Lung (tissue), 12 donors: ENCODE data around the gene DRAM2. TPM values are rescaled to one million over a fixed set of nuclear protein-coding genes. Genes with fewer than 3 reads are reported as not detected.

Experiments used
- ATAC-seq: fragments of 200-7000 bp; cut with Tn5 transposase; one replicate; pipeline ENCODE4 v1.9.1; 2020; ENCODE audit warnings: moderate number of reproducible peaks; ENCODE audit not compliant: insufficient read depth, low FRiP score
- DNase-seq, 3 donors: peaks; one replicate each; pipeline ENCODE4 v3.0.0-alpha.2; 2013 to 2017
- H3K27ac ChIP-seq, 2 donors: one replicate each; pipeline ENCODE4 v1.5.1; 2013; ENCODE audit warnings: mild to moderate bottlenecking in 2 of 2, moderate library complexity in 2 of 2, control low read depth in 1 of 2, inconsistent platforms in 1 of 2, low read depth in 1 of 2, low read length in 1 of 2
- H3K27me3 ChIP-seq, 3 donors: one replicate each; pipeline ENCODE4 v1.5.1; 2013; ENCODE audit warnings: low read length in 2 of 3; ENCODE audit not compliant: control insufficient read depth in 3 of 3, insufficient read depth in 3 of 3
- H3K36me3 ChIP-seq, 4 donors: one replicate each; pipeline ENCODE4 v1.5.1; 2013; ENCODE audit warnings: low read length in 4 of 4, mild to moderate bottlenecking in 1 of 4, moderate library complexity in 1 of 4; ENCODE audit not compliant: control insufficient read depth in 4 of 4, insufficient read depth in 4 of 4
- H3K4me1 ChIP-seq, 5 donors: one replicate each; pipeline ENCODE4 v1.5.1; 2013; ENCODE audit warnings: low read length in 5 of 5, mild to moderate bottlenecking in 2 of 5, moderate library complexity in 1 of 5; ENCODE audit not compliant: control insufficient read depth in 5 of 5, insufficient read depth in 5 of 5
- H3K4me3 ChIP-seq: one replicate; pipeline ENCODE4 v1.5.1; 2013; ENCODE audit warnings: mild to moderate bottlenecking, control low read depth, moderate library complexity
- H3K9ac ChIP-seq, 2 donors: one replicate each; pipeline ENCODE4 v1.5.1; 2013; ENCODE audit warnings: low read length in 2 of 2, control low read depth in 1 of 2; ENCODE audit not compliant: insufficient read depth in 1 of 2
- H3K9me3 ChIP-seq, 4 donors: one replicate each; pipeline ENCODE4 v1.5.1; 2013; ENCODE audit warnings: low read length in 3 of 4, mild to moderate bottlenecking in 1 of 4, moderate library complexity in 1 of 4; ENCODE audit not compliant: control insufficient read depth in 4 of 4, insufficient read depth in 3 of 4
- WGBS, 2 donors: extraction: QIAGEN DNeasy Blood & Tissue Kit; methylation state at CpG; one replicate each; pipeline ENCODE4 v1.1.7; 2013; 5-methylcytosine and 5-hydroxymethylcytosine counted together
- polyA plus RNA-seq, 2 donors: library from polyadenylated mRNA; stranded (reverse); fragments of 200-250 nt; gene quantifications; one replicate each; pipeline ENCODE4 v1.2.1, GENCODE V29; 2013
- total RNA-seq, 2 donors: library from RNA; depleted of rRNA in 1 of 2; stranded (reverse); fragments of >200 nt in 1 of 2; gene quantifications; one replicate each; pipeline ENCODE4 v1.2.1, GENCODE V29; 2014 to 2021
- TF ChIP-seq, protein P1 (sequence below): IDR thresholded peaks from 2 replicates; pipeline ENCODE4 v1.5.1; 2012; ENCODE audit warnings: mild to moderate bottlenecking; ENCODE audit errors: control extremely low read depth, extremely low read depth
- donor health status: control.
- donor health status: control.
- donor health status: Bipolar disorder and iron deficiency.
- donor health status: healthy.
- donor health status: DM: yes; HTN: yes; CAD: no.

The DRAM2 gene
- total and polyA plus RNA-seq, 4 donors = 28.2 to 76.1 (median 40.4) TPM

DNA sequence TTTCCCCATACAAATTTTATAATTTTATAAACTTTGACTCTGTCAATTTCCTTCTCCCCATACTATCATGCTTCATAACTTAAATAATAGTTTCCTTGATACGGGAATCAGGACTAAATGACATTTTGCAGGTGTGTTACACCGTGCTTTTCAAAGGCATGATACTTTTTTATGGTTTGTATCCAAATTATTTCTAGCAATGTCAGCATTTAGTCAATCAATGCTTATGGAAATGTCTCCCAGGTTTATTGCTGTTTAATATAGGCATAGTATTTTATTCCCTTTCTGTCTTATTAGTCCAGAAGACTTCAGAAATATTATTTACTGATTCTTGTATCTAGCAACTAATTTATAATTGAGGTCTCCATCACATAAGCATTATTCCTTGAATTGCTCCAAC is 23.4 kb downstream of the DRAM2 start:
- H3K9ac ChIP-seq = no peak overlapping the region
- H3K4me1 ChIP-seq = no peaks in the 10 kb centered on the region
- 96 to 97% methylated on average over 2 of the region's 2 CpGs for WGBS, 2 donors
- H3K4me3 ChIP-seq = no peak overlapping the region
- peaks cover 0 to 14% (median 5%) of the 10 kb centered on the region in 4 donors for H3K36me3 ChIP-seq
- H3K27me3 ChIP-seq = no peaks in the 10 kb centered on the region
- H3K9me3 ChIP-seq = no peaks in the 10 kb centered on the region
- TF ChIP-seq, protein P1, sequence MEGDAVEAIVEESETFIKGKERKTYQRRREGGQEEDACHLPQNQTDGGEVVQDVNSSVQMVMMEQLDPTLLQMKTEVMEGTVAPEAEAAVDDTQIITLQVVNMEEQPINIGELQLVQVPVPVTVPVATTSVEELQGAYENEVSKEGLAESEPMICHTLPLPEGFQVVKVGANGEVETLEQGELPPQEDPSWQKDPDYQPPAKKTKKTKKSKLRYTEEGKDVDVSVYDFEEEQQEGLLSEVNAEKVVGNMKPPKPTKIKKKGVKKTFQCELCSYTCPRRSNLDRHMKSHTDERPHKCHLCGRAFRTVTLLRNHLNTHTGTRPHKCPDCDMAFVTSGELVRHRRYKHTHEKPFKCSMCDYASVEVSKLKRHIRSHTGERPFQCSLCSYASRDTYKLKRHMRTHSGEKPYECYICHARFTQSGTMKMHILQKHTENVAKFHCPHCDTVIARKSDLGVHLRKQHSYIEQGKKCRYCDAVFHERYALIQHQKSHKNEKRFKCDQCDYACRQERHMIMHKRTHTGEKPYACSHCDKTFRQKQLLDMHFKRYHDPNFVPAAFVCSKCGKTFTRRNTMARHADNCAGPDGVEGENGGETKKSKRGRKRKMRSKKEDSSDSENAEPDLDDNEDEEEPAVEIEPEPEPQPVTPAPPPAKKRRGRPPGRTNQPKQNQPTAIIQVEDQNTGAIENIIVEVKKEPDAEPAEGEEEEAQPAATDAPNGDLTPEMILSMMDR = no peak
- H3K27ac ChIP-seq = no peak overlapping the region
- DNase-seq (no peak), ATAC-seq (no peak)

DNA sequence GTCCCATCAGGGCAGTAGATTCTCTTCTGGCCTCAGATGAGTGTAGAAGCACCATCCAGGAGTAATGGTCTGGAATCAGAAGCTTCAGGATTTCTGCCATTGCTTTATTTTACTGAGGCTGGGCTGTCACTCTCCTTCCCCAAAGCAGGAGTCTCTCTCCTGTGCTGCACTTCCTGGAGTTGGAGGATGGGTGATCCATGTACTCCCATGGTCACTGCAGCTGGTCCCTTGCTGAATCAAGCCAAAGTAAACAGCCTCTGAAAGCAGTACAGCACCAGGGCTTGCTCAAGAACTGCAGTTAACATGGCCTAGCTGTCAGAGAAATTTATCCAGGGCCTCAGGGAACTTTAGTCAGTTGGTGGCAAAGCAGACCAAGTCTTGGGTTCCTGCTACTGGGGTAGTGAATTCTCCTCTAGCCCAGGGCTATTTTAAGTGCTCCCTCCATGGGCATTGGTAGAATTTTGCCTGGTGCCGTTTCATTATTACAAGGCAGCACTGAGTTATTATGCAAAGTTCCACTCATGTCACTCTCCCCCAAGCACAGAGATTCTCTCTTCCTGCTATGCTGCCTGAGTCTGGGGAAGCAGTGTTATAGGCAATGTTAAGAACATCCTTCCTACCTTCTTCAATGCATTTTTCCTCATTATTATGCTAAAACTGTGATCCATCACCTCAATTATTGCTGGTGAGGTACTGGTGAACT is 29.5 kb downstream of the DRAM2 start:
- Histone ChIP-seq H3K4me1 (no peaks in the 10 kb centered on the region), H3K9ac (no peak overlapping the region), H3K9me3 (peaks cover 0 to 5% (median under 1%) of the 10 kb centered on the region in 4 donors), H3K27ac (no peak overlapping the region), H3K4me3 (no peak overlapping the region), H3K36me3 (peaks cover 0 to 5% (median 3%) of the 10 kb centered on the region in 4 donors), H3K27me3 (no peaks in the 10 kb centered on the region)
- WGBS, 2 donors = 100% methylated on average over 1 of the region's 1 CpG
- no peak for ATAC-seq
- DNase-seq = no peak
- TF ChIP-seq, protein P1 = no peak

DNA sequence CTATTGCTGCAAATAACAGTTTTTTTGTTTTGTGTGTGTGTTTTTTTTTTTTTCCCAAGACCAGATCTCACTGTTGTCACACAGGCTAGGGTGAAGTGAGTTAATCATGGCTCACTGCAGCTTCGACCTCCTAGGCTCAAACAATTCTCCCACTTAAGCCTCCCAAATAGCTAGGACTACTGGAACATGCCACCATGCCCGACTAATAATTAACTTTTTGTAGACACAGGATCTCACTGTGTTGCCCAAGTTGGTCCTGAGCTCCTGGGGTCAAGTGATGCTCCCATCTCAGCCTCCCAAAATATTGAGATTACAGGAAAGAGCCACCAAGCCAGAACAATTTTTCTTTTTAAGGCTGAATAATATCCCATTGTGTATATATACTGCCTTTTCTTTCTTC is 34.9 kb downstream of the DRAM2 start:
- WGBS, 2 donors = 86 to 93% methylated on average over 2 of the region's 2 CpGs
- Histone ChIP-seq H3K9me3 (peaks cover 2 to 13% (median 5%) of the 10 kb centered on the region in 4 donors), H3K4me1 (no peaks in the 10 kb centered on the region), H3K9ac (no peak overlapping the region), H3K36me3 (no peaks in the 10 kb centered on the region), H3K27ac (no peak overlapping the region), H3K4me3 (no peak overlapping the region), H3K27me3 (no peaks in the 10 kb centered on the region)
- no peak for DNase-seq
- TF ChIP-seq, protein P1 = no peak
- ATAC-seq = no peak
